DND-41 (cell line): ENCODE results near the gene HOXD9.

Experiments
- CTCF ChIP-seq: IDR thresholded peaks from 2 replicates; pipeline ENCODE4 v1.5.1; 2012; ENCODE audit warnings: borderline replicate concordance, low read length, moderate library complexity, mild to moderate bottlenecking; ENCODE audit not compliant: poor library complexity, severe bottlenecking; ENCODE audit errors: extremely low read depth
- EZH2 ChIP-seq: IDR thresholded peaks from 3 replicates; pipeline ENCODE4 v1.6.1; 2012; ENCODE audit warnings: borderline replicate concordance, low read depth, mild to moderate bottlenecking, moderate library complexity, low read length, inconsistent platforms; ENCODE audit not compliant: severe bottlenecking

GRCh38 chr2:176104316-176105077, 18.0 kb upstream of the HOXD9 start:
- TF ChIP-seq CTCF: no peak
- no peak for TF ChIP-seq EZH2
